Activated naive CD4-positive, alpha-beta T cell treated with anti-CD3 and anti-CD28 coated beads, Interleukin-2, amount 10 ng/mL, durations not matched to agents 7 days and 5 days (primary cell): Measurements from ENCODE around the gene FAM120C.

Experiments used
- CTCF ChIA-PET: fragments of 350-600 bp; sonication (Branson Sonifier 250); formaldehyde crosslinking; loops from one replicate; lab custom pipeline; 2021; ENCODE audit warnings: antibody characterized with exemption; lab: Charles Lee
- DNase-seq: peaks from one replicate; pipeline ENCODE4 v3.0.0-alpha.2; 2020
- H3K27ac Mint-ChIP-seq: one replicate; pipeline ENCODE4 v1.8.0; 2021; ENCODE audit warnings: mild to moderate bottlenecking, moderate library complexity, mixed read lengths
- H3K27me3 Mint-ChIP-seq: one replicate; pipeline ENCODE4 v1.8.0; 2021; ENCODE audit warnings: mild to moderate bottlenecking, mixed read lengths
- H3K36me3 Mint-ChIP-seq: one replicate; pipeline ENCODE4 v1.8.0; 2021; ENCODE audit warnings: mixed read lengths
- H3K4me1 Mint-ChIP-seq: one replicate; pipeline ENCODE4 v1.8.0; 2021; ENCODE audit warnings: mixed read lengths
- H3K4me3 Mint-ChIP-seq: one replicate; pipeline ENCODE4 v1.8.0; 2021; ENCODE audit warnings: mild to moderate bottlenecking, moderate library complexity, mixed read lengths
- H3K9me3 Mint-ChIP-seq: one replicate; pipeline ENCODE4 v1.8.0; 2021; ENCODE audit warnings: mixed read lengths

FAM120C gene

GRCh38 chrX:54042609-54043021, 140.4 kb downstream of the FAM120C start:
- Mint-ChIP-seq H3K27me3 (no peaks in the 10 kb centered on the region), H3K36me3 (peaks cover 14% of the 10 kb centered on the region), H3K4me3 (peak overlapping the region; percentile 94), H3K9me3 (no peaks in the 10 kb centered on the region), H3K4me1 (peaks cover 26% of the 10 kb centered on the region), H3K27ac (peak overlapping the region; percentile 98)
- DNase-seq = peak; percentile 59
- CTCF ChIA-PET = interaction anchor here (0.6 to 1.5 kb wide), 2 partner anchors 139 to 544 kb away, joined by 3 to 6 read pairs; no protein-coding TSS in a partner anchor

- Mint-ChIP-seq H3K27ac (no peak overlapping the region), H3K27me3 (no peaks in the 10 kb centered on the region), H3K4me3 (no peak overlapping the region), H3K36me3 (peaks cover 48% of the 10 kb centered on the region), H3K9me3 (no peaks in the 10 kb centered on the region), H3K4me1 (peaks cover 4% of the 10 kb centered on the region)
- CTCF ChIA-PET = no interaction called here
- no peak for DNase-seq
Measured at GRCh38 chrX:54030329-54030728, 152.7 kb downstream of the FAM120C start.

DNA sequence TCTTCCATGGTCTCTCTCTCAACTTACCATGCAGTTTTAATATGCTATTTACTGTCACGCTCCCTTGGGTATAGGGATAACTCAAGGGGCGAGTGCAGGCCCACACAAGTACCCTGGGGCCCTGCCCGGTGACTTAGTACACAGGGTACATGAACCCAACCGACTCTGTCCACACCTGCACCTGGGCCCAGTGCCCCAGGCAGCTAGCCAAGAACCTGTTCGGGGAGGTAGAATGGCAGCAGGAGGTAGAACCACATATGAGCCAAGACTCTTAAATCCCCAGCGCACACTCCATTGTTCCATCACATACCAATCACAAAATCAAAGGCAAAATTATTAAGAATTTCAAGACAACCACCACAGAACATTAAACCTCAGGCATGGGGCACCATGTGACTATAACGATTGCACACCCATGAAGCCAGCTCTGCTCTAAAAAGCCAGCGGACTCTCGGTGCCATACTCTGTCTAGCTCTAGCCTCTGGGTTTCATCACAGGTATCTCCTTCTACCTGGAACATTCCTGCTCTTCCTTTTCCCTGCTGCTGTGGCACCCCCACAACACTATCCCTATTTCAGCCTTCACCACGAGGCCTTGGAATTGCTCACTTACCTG, 153.4 kb downstream of the FAM120C start:
- H3K4me3 Mint-ChIP-seq = no peak overlapping the region
- H3K27me3 Mint-ChIP-seq = no peaks in the 10 kb centered on the region
- peaks cover 51% of the 10 kb centered on the region for H3K36me3 Mint-ChIP-seq
- no peaks in the 10 kb centered on the region for H3K9me3 Mint-ChIP-seq
- no peak overlapping the region for H3K27ac Mint-ChIP-seq
- CTCF ChIA-PET = no interaction called here
- no peak for DNase-seq
- H3K4me1 Mint-ChIP-seq = peaks cover 4% of the 10 kb centered on the region

DNA sequence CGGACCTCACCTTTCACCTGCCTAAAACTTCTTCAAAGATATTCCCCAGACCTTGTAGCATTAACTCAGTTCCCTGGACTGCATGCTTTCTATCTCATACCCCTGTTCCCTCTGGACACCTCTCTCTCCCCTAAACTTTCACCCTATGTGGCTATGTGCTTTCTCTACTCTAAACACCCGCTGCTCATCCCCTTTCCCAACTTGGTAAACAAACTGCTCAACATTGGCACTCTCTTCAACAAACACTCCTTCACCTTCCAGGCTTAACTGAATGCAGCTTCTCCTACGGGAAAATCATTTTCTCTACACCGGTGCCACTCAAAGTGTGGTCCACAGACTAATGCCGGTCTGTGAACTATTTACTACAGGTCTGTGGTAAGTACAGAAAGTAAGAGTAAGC, 158.7 kb downstream of the FAM120C start:
- H3K4me1 Mint-ChIP-seq = no peaks in the 10 kb centered on the region
- no peaks in the 10 kb centered on the region for H3K27me3 Mint-ChIP-seq
- H3K36me3 Mint-ChIP-seq = peaks cover 39% of the 10 kb centered on the region
- DNase-seq = no peak
- H3K27ac Mint-ChIP-seq = no peak overlapping the region
- no peaks in the 10 kb centered on the region for H3K9me3 Mint-ChIP-seq
- no peak overlapping the region for H3K4me3 Mint-ChIP-seq
- CTCF ChIA-PET = no interaction called here
